Panc1 (cell line): ENCODE results near the gene RGS10.

ENCODE experiments used
- CTCF ChIP-seq: fragments of 450-650 bp; IDR thresholded peaks from 2 replicates; pipeline ENCODE4 v1.5.1; 2017; ENCODE audit warnings: mild to moderate bottlenecking
- POLR2AphosphoS5 ChIP-seq: IDR thresholded peaks from 2 replicates; pipeline ENCODE4 v1.6.1; 2012; ENCODE audit warnings: mild to moderate bottlenecking, low read depth, low read length, moderate library complexity
- REST ChIP-seq, 2 experiments: IDR thresholded peaks; 2 replicates each; pipeline ENCODE4 v1.6.1; 2011 to 2012; ENCODE audit warnings: low read depth in 2 of 2, control low read depth in 1 of 2, low read length in 1 of 2, mild to moderate bottlenecking in 1 of 2, moderate library complexity in 1 of 2; ENCODE audit not compliant: insufficient read depth in 1 of 2
- SIN3A ChIP-seq: IDR thresholded peaks from 2 replicates; pipeline ENCODE4 v1.6.1; 2012; ENCODE audit warnings: low read depth, mild to moderate bottlenecking, low read length, moderate library complexity, borderline replicate concordance; ENCODE audit not compliant: insufficient read depth

- no peak for TF ChIP-seq CTCF
- no peak for TF ChIP-seq POLR2AphosphoS5
- no peak for TF ChIP-seq SIN3A
- TF ChIP-seq REST (IDR thresholded peaks at IDR 0.05; ENCODE audit: insufficient read depth in 1 of 2, low read depth in 2 of 2, low read length in 1 of 2): no peak
Measured at GRCh38 chr10:119495021-119495505, 47.5 kb downstream of the RGS10 start.
